Immature natural killer cell (primary cell): ENCODE measurements around the gene SOX21. TPM values are rescaled to one million over a fixed set of nuclear protein-coding genes. Genes with fewer than 3 reads are reported as not detected.
"Not testable (repeated sequence)": the region's sequence is repeated elsewhere in the genome, so short reads cannot be mapped to it uniquely, and the experiment has no call there.

ENCODE experiments used
- DNase-seq, 3 donors: peaks; one replicate each; pipeline ENCODE4 v3.0.0; 2022; ENCODE audit warnings: mixed read lengths in 1 of 3
- H3K27ac Mint-ChIP-seq, 6 donors: one replicate each; pipeline ENCODE4 v1.8.0; 2020; ENCODE audit warnings: mixed read lengths in 6 of 6, mild to moderate bottlenecking in 5 of 6, inconsistent platforms in 4 of 6, moderate library complexity in 3 of 6
- H3K27me3 Mint-ChIP-seq, 3 donors: one replicate each; pipeline ENCODE4 v1.8.0; 2020 to 2021; ENCODE audit warnings: low read depth in 3 of 3, mild to moderate bottlenecking in 3 of 3, mixed read lengths in 3 of 3, moderate library complexity in 3 of 3, inconsistent platforms in 1 of 3
- H3K36me3 Mint-ChIP-seq, 3 donors: one replicate each; pipeline ENCODE4 v1.8.0; 2020; ENCODE audit warnings: mixed read lengths in 3 of 3, inconsistent platforms in 2 of 3, mild to moderate bottlenecking in 2 of 3
- H3K4me1 Mint-ChIP-seq, 2 donors: one replicate each; pipeline ENCODE4 v1.8.0; 2020; ENCODE audit warnings: inconsistent platforms in 2 of 2, mild to moderate bottlenecking in 2 of 2, mixed read lengths in 2 of 2, moderate library complexity in 1 of 2
- H3K4me3 Mint-ChIP-seq, 5 donors: one replicate each; pipeline ENCODE4 v1.8.0; 2020; ENCODE audit warnings: mild to moderate bottlenecking in 5 of 5, mixed read lengths in 5 of 5, inconsistent platforms in 3 of 5, moderate library complexity in 3 of 5
- H3K9me3 Mint-ChIP-seq, 6 donors: one replicate each; pipeline ENCODE4 v1.8.0; 2020; ENCODE audit warnings: mild to moderate bottlenecking in 6 of 6, mixed read lengths in 6 of 6, inconsistent platforms in 4 of 6, moderate library complexity in 3 of 6
- polyA plus RNA-seq, 3 donors: library from polyadenylated mRNA; unstranded; fragments of 300-500 nt; fragmentation: Illumina TruSeq; gene quantifications; one replicate each; pipeline ENCODE4 v1.2.3, GENCODE V29; 2021

Gene SOX21
- not detected for polyA plus RNA-seq

- Mint-ChIP-seq H3K27ac (no peak within 1 kb of the TSS), H3K36me3 (peaks cover 0 to 3% (median 0%) of the 10 kb centered on the region in 3 donors)
Observed at GRCh38 chr13:94712287-94712811, at the start of gene SOX21. TSS of gene SOX21 (minus strand) at chr13:94712545. CDS start at chr13:94712049, 496 bp downstream.

GRCh38 chr13:94761407-94761806, 49.1 kb upstream of the SOX21 start:
- H3K27me3 Mint-ChIP-seq: peaks cover 2 to 7% (median 5%) of the 10 kb centered on the region in 3 donors
- no peak overlapping the region for H3K27ac Mint-ChIP-seq
- no peak overlapping the region for H3K4me3 Mint-ChIP-seq
- H3K9me3 Mint-ChIP-seq: peaks cover 0 to 9% (median 3%) of the 10 kb centered on the region in 6 donors
- no peaks in the 10 kb centered on the region for H3K36me3 Mint-ChIP-seq
- no peak for DNase-seq
- no peaks in the 10 kb centered on the region for H3K4me1 Mint-ChIP-seq

More at GRCh38 chr13:94712287-94712811, at the start of gene SOX21:
- H3K4me3 Mint-ChIP-seq: peak within 1 kb of the TSS in 2 of 5 donors; percentile 36 to 59
- H3K9me3 Mint-ChIP-seq: peaks cover 0 to 6% (median 0%) of the 10 kb centered on the region in 6 donors
- no peak for DNase-seq
- peaks cover 9 to 16% of the 10 kb centered on the region in 2 donors for H3K4me1 Mint-ChIP-seq
- H3K27me3 Mint-ChIP-seq: peaks cover 15 to 44% (median 34%) of the 10 kb centered on the region in 3 donors

GRCh38 chr13:94759120-94759728, 46.9 kb upstream of the SOX21 start:
- H3K27me3 Mint-ChIP-seq: peaks cover 2 to 7% (median 5%) of the 10 kb centered on the region in 3 donors
- no peaks in the 10 kb centered on the region for H3K4me1 Mint-ChIP-seq
- no peaks in the 10 kb centered on the region for H3K36me3 Mint-ChIP-seq
- H3K9me3 Mint-ChIP-seq: peaks cover 0 to 6% (median 3%) of the 10 kb centered on the region in 6 donors
- no peak overlapping the region for H3K27ac Mint-ChIP-seq
- H3K4me3 Mint-ChIP-seq: no peak overlapping the region
- no peak for DNase-seq

- Mint-ChIP-seq H3K4me3 (no peak overlapping the region), H3K36me3 (no peaks in the 10 kb centered on the region), H3K27me3 (peaks cover 2 to 7% (median 5%) of the 10 kb centered on the region in 3 donors), H3K4me1 (no peaks in the 10 kb centered on the region), H3K27ac (no peak overlapping the region), H3K9me3 (peaks cover 0 to 6% (median 3%) of the 10 kb centered on the region in 6 donors)
- no peak for DNase-seq
Observed at GRCh38 chr13:94758436-94758960, 46.2 kb upstream of the SOX21 start.

- Mint-ChIP-seq H3K27ac (no peak overlapping the region), H3K4me3 (no peak overlapping the region), H3K4me1 (no peaks in the 10 kb centered on the region), H3K36me3 (no peaks in the 10 kb centered on the region), H3K27me3 (peaks cover 0 to 4% (median 3%) of the 10 kb centered on the region in 3 donors), H3K9me3 (peaks cover 0 to 3% (median 0%) of the 10 kb centered on the region in 6 donors)
- no peak for DNase-seq
Observed at GRCh38 chr13:94753327-94753726, 41.0 kb upstream of the SOX21 start.

GRCh38 chr13:94749162-94749561, 36.8 kb upstream of the SOX21 start:
- Mint-ChIP-seq H3K27ac (no peak overlapping the region), H3K9me3 (peaks cover 0 to 2% (median 0%) of the 10 kb centered on the region in 6 donors), H3K4me1 (no peaks in the 10 kb centered on the region), H3K27me3 (peaks cover 3 to 5% (median 4%) of the 10 kb centered on the region in 3 donors), H3K36me3 (no peaks in the 10 kb centered on the region), H3K4me3 (no peak overlapping the region)
- no peak for DNase-seq

- no peak for DNase-seq
- Mint-ChIP-seq H3K27me3 (peaks cover 0 to 8% (median 2%) of the 10 kb centered on the region in 3 donors), H3K4me1 (no peaks in the 10 kb centered on the region), H3K9me3 (peaks cover 0 to 3% (median under 1%) of the 10 kb centered on the region in 6 donors), H3K27ac (no peak overlapping the region), H3K36me3 (no peaks in the 10 kb centered on the region), H3K4me3 (no peak overlapping the region)
Observed at GRCh38 chr13:94739235-94739634, 26.9 kb upstream of the SOX21 start.

- no peak overlapping the region for H3K27ac Mint-ChIP-seq
- H3K27me3 Mint-ChIP-seq: peaks cover 0 to 1% (median 0%) of the 10 kb centered on the region in 3 donors
- H3K9me3 Mint-ChIP-seq: peaks cover 0 to 7% (median 0%) of the 10 kb centered on the region in 6 donors
- H3K4me1 Mint-ChIP-seq: no peaks in the 10 kb centered on the region
- no peak overlapping the region for H3K4me3 Mint-ChIP-seq
- DNase-seq: no peak
- no peaks in the 10 kb centered on the region for H3K36me3 Mint-ChIP-seq
Observed at GRCh38 chr13:94731028-94731427, 18.7 kb upstream of the SOX21 start.

GRCh38 chr13:94729941-94730340, 17.6 kb upstream of the SOX21 start:
- H3K36me3 Mint-ChIP-seq, H3K4me1 Mint-ChIP-seq, H3K27me3 Mint-ChIP-seq, DNase-seq, H3K9me3 Mint-ChIP-seq, H3K27ac Mint-ChIP-seq, H3K4me3 Mint-ChIP-seq: not testable (repeated sequence)

- Mint-ChIP-seq H3K27me3 (peaks cover 0 to 8% (median 4%) of the 10 kb centered on the region in 3 donors), H3K4me3 (no peak overlapping the region), H3K36me3 (peaks cover 0 to 3% (median 0%) of the 10 kb centered on the region in 3 donors), H3K9me3 (peaks cover 0 to 10% (median 1%) of the 10 kb centered on the region in 6 donors), H3K27ac (no peak overlapping the region), H3K4me1 (no peaks in the 10 kb centered on the region)
- no peak for DNase-seq
Observed at GRCh38 chr13:94726425-94726824, 14.1 kb upstream of the SOX21 start.

- peaks cover 2 to 11% (median 4%) of the 10 kb centered on the region in 3 donors for H3K27me3 Mint-ChIP-seq
- no peaks in the 10 kb centered on the region for H3K4me1 Mint-ChIP-seq
- DNase-seq: no peak
- H3K27ac Mint-ChIP-seq: no peak overlapping the region
- H3K9me3 Mint-ChIP-seq: peaks cover 0 to 6% (median 3%) of the 10 kb centered on the region in 6 donors
- H3K4me3 Mint-ChIP-seq: no peak overlapping the region
- H3K36me3 Mint-ChIP-seq: peaks cover 0 to 3% (median 3%) of the 10 kb centered on the region in 3 donors
Observed at GRCh38 chr13:94722609-94723345, 10.4 kb upstream of the SOX21 start.

GRCh38 chr13:94718697-94719096, 6.4 kb upstream of the SOX21 start:
- H3K9me3 Mint-ChIP-seq: not testable (repeated sequence)

GRCh38 chr13:94717916-94718315, 5.6 kb upstream of the SOX21 start:
- peaks cover 6 to 25% (median 21%) of the 10 kb centered on the region in 3 donors for H3K27me3 Mint-ChIP-seq

More at GRCh38 chr13:94718697-94719096, 6.4 kb upstream of the SOX21 start:
- H3K4me3 Mint-ChIP-seq, H3K27ac Mint-ChIP-seq, H3K36me3 Mint-ChIP-seq, H3K4me1 Mint-ChIP-seq, DNase-seq: not testable (repeated sequence)
- H3K27me3 Mint-ChIP-seq: peaks cover 6 to 25% (median 19%) of the 10 kb centered on the region in 3 donors

GRCh38 chr13:94716016-94716415, 3.7 kb upstream of the SOX21 start:
- Mint-ChIP-seq H3K4me1 (peaks cover 0 to 3% of the 10 kb centered on the region in 2 donors), H3K4me3 (no peak overlapping the region), H3K27me3 (peaks cover 8 to 26% (median 22%) of the 10 kb centered on the region in 3 donors), H3K36me3 (peaks cover 0 to 3% (median 0%) of the 10 kb centered on the region in 3 donors), H3K27ac (no peak overlapping the region), H3K9me3 (peaks cover 0 to 7% (median 1%) of the 10 kb centered on the region in 6 donors)
- no peak for DNase-seq

More at GRCh38 chr13:94717916-94718315, 5.6 kb upstream of the SOX21 start:
- Mint-ChIP-seq H3K9me3 (peaks cover 0 to 8% (median 1%) of the 10 kb centered on the region in 6 donors), H3K27ac (no peak overlapping the region), H3K4me1 (no peaks in the 10 kb centered on the region), H3K36me3 (peaks cover 0 to 3% (median 3%) of the 10 kb centered on the region in 3 donors), H3K4me3 (no peak overlapping the region)
- no peak for DNase-seq
